Measurements from ENCODE around the gene KIAA0930. TPM values are rescaled to one million over a fixed set of nuclear protein-coding genes. Genes with fewer than 3 reads are reported as not detected.

Gene KIAA0930
- total RNA-seq, 1 donor from 2014 or later = 18.6 TPM

DNA sequence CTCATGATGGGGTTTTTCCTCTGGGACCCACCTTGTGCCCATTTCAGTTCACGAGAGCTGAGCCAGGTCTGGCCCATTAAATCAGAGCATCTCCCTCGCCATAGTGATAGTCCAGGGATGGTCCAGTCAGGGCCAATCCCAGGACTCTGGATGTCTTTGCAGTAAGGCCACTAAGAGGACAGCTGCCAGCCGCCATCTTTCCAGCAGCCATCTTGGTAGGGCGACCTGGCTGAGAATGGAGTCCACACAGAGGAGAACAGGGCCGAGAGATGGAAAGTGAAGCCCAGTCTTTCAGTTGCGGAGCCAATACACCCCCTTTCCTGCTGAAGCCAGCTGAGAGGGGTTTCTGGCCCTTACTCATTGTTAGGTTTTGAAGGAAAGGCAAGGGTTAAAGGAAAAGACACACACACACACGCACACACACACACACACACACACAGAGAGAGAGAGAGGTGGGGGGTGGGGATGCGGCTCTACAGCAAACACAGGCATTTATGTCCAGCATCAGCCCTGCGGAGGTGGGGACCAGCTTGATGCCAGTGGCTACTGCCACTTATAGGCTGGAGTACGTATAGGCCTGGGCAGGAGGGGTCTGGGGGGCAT, 12.4 kb upstream of the KIAA0930 start:
- H3K36me3 ChIP-seq = no peaks in the 10 kb centered on the region
- H3K27ac ChIP-seq (replicated peaks) = no peak overlapping the region
- H3K9me3 ChIP-seq (replicated peaks) = no peaks in the 10 kb centered on the region
- no peaks in the 10 kb centered on the region for H3K4me1 ChIP-seq
- no peak for DNase-seq
- intact Hi-C loops (cut with micrococcal nuclease) = no loop called here
- no peak overlapping the region for H3K4me3 ChIP-seq
- peaks cover 7% of the 10 kb centered on the region for H3K27me3 ChIP-seq (ENCODE audit: low read depth)
- TF ChIP-seq CTCF (IDR thresholded peaks at IDR 0.05; ENCODE audit: borderline replicate concordance) = no peak

- H3K27me3 ChIP-seq (ENCODE audit: low read depth) = peaks cover 7% of the 10 kb centered on the region
- no peaks in the 10 kb centered on the region for H3K4me1 ChIP-seq
- no peaks in the 10 kb centered on the region for H3K36me3 ChIP-seq
- H3K9me3 ChIP-seq (replicated peaks) = no peaks in the 10 kb centered on the region
- no peak overlapping the region for H3K27ac ChIP-seq (replicated peaks)
- intact Hi-C loops (cut with micrococcal nuclease) = no loop called here
- no peak for DNase-seq
- no peak overlapping the region for H3K4me3 ChIP-seq
- TF ChIP-seq CTCF (IDR thresholded peaks at IDR 0.05; ENCODE audit: borderline replicate concordance) = no peak
Observed at GRCh38 chr22:45251825-45252224, 11.1 kb upstream of the KIAA0930 start.

- no peak overlapping the region for H3K4me3 ChIP-seq
- no peak for TF ChIP-seq CTCF (IDR thresholded peaks at IDR 0.05; ENCODE audit: borderline replicate concordance)
- no peak for DNase-seq
- no peaks in the 10 kb centered on the region for H3K36me3 ChIP-seq
- peaks cover 7% of the 10 kb centered on the region for H3K27me3 ChIP-seq (ENCODE audit: low read depth)
- H3K4me1 ChIP-seq = peaks cover 4% of the 10 kb centered on the region
- H3K9me3 ChIP-seq (replicated peaks) = no peaks in the 10 kb centered on the region
- intact Hi-C loops (cut with micrococcal nuclease) = no loop called here
- no peak overlapping the region for H3K27ac ChIP-seq (replicated peaks)
Observed at GRCh38 chr22:45248832-45249561, 8.3 kb upstream of the KIAA0930 start.

DNA sequence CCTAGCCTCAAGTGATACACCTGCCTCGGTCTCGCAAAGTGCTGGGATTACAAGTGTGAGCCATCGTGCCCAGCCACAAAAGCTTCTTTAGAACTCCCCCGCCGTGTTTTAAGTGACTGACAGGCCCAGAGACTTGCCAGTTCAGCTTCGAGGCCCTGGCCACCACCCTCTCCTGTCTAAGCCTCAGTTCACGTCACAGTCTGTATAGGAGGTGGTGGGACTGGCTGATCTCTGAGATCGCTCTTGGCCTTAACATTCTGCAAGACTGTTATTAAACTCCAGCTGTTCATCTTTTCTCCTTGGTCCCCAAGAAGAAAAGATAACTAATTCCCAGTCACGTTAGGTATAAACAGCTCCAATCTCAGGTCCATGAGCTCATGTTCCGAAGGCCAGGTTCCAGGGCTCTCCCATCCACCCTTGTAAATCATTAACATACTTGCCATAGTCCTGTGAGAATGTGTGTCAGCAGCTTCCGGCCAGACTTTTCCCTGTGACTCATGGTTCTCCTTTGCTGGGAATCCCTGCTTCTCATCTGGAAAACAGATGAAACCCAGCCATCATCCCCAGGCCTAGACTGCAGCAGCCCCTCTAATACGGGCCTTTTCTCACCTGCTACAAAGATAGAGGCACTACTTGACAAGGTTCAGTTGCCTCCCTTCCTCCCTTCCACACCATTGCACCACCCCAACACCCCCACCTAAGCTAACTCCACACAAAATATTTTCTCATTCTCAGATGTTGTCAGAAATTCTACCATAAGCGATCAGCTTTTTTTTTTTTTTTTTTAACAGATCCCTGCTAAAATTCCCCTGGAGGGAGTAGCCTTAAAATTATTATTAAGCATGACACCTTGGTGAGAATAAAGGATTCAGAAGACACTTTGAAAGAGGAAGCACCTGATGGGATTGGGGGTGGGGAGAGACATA, 5.6 kb upstream of the KIAA0930 start:
- Histone ChIP-seq H3K4me3 (no peak overlapping the region), H3K9me3 (replicated peaks) (no peaks in the 10 kb centered on the region), H3K36me3 (no peaks in the 10 kb centered on the region), H3K4me1 (peaks cover 4% of the 10 kb centered on the region), H3K27ac (replicated peaks) (peak overlapping the region; percentile 14), H3K27me3 (ENCODE audit: low read depth) (peaks cover 7% of the 10 kb centered on the region)
- DNase-seq = no peak
- intact Hi-C loops (cut with micrococcal nuclease) = no loop called here
- no peak for TF ChIP-seq CTCF (IDR thresholded peaks at IDR 0.05; ENCODE audit: borderline replicate concordance)

DNA sequence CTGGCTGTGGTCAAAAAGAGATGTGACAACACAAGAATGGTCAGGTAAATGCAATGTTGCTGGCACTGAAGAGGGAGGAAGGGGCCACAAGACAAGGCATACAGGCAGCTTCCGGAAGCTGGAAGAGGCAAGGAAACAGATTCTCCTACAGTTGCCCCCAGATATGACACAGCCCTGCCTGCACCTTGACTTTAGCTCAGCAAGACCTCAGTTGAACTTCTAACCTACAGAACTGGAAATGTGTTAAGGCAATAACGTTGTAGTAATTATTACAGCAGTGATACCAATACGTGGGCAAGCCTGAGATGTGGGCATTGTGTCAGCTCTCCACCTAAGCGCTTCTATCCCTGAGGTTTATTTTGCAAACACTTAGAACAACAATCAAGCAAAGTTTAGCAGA, 4.2 kb upstream of the KIAA0930 start:
- H3K4me1 ChIP-seq = peaks cover 14% of the 10 kb centered on the region
- H3K9me3 ChIP-seq (replicated peaks) = no peaks in the 10 kb centered on the region
- no peak overlapping the region for H3K4me3 ChIP-seq
- H3K36me3 ChIP-seq = no peaks in the 10 kb centered on the region
- H3K27ac ChIP-seq (replicated peaks) = no peak overlapping the region
- no peak for DNase-seq
- intact Hi-C loops (cut with micrococcal nuclease) = no loop called here
- no peaks in the 10 kb centered on the region for H3K27me3 ChIP-seq (ENCODE audit: low read depth)
- no peak for TF ChIP-seq CTCF (IDR thresholded peaks at IDR 0.05; ENCODE audit: borderline replicate concordance)
